ENCODE results near the gene GID8. TPM values are rescaled to one million over a fixed set of nuclear protein-coding genes. Genes with fewer than 3 reads are reported as not detected.

Gene GID8
- total and polyA plus RNA-seq, 2 of the 13 experiments (the other 11 are each of a cell fraction or from before 2014, with no cell fraction given), result 39.6 to 59.8 TPM

DNA sequence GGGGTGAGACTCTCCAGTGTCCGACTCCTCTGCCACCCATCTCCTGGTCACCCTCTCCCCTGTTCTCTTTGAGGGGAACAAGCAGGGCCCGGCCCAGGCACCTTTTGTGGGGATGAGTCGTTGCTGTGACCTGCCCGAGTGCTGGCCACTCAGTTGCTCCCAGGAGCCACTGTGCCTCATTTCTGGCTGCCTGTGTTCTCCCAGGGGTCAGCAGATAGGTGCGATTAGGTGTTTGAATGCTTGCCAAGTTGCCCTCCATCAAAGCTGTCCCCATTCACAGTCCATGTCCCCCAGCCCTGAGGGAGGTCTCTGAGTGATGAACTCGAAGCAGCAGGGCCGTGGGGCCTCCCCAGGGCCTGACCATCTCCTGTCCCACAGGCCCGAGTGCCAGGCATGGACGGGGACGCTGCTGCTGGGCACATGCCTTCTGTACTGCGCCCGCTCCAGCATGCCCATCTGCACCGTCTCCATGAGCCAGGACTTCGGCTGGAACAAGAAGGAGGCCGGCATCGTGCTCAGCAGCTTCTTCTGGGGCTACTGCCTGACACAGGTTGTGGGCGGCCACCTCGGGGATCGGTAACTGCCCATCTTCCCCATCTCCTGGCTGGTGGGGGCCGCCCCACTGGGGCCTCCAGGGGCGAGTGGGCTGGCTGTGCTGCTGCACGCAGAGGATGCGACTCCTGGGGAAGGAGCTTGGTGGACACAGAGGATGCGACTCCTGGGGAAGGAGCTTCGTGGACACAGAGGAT lies 18.6 kb downstream of the GID8 start (continued):
- TF ChIP-seq, protein P1, sequence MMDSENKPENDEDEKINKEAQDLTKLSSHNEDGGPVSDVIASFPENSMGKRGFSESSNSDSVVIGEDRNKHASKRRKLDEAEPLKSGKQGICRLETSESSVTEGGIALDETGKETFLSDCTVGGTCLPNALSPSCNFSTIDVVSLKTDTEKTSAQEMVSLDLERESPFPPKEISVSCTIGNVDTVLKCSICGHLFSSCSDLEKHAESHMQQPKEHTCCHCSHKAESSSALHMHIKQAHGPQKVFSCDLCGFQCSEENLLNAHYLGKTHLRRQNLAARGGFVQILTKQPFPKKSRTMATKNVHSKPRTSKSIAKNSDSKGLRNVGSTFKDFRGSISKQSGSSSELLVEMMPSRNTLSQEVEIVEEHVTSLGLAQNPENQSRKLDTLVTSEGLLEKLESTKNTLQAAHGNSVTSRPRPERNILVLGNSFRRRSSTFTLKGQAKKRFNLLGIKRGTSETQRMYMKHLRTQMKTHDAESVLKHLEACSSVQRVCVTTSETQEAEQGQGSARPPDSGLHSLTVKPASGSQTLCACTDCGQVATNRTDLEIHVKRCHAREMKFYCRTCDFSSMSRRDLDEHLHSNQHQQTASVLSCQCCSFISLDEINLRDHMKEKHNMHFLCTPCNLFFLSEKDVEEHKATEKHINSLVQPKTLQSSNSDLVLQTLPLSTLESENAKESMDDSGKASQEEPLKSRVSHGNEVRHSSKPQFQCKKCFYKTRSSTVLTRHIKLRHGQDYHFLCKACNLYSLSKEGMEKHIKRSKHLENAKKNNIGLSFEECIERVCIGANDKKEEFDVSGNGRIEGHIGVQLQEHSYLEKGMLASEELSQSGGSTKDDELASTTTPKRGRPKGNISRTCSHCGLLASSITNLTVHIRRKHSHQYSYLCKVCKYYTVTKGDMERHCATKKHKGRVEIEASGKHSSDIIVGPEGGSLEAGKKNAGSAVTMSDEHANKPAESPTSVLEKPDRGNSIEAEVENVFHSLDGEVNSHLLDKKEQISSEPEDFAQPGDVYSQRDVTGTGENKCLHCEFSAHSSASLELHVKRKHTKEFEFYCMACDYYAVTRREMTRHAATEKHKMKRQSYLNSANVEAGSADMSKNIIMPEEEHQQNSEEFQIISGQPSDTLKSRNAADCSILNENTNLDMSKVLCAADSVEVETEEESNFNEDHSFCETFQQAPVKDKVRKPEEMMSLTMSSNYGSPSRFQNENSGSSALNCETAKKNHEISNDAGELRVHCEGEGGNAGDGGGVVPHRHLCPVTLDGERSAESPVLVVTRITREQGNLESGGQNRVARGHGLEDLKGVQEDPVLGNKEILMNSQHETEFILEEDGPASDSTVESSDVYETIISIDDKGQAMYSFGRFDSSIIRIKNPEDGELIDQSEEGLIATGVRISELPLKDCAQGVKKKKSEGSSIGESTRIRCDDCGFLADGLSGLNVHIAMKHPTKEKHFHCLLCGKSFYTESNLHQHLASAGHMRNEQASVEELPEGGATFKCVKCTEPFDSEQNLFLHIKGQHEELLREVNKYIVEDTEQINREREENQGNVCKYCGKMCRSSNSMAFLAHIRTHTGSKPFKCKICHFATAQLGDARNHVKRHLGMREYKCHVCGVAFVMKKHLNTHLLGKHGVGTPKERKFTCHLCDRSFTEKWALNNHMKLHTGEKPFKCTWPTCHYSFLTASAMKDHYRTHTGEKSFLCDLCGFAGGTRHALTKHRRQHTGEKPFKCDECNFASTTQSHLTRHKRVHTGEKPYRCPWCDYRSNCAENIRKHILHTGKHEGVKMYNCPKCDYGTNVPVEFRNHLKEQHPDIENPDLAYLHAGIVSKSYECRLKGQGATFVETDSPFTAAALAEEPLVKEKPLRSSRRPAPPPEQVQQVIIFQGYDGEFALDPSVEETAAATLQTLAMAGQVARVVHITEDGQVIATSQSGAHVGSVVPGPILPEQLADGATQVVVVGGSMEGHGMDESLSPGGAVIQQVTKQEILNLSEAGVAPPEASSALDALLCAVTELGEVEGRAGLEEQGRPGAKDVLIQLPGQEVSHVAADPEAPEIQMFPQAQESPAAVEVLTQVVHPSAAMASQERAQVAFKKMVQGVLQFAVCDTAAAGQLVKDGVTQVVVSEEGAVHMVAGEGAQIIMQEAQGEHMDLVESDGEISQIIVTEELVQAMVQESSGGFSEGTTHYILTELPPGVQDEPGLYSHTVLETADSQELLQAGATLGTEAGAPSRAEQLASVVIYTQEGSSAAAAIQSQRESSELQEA (CRISPR knock-in tag; IDR thresholded peaks at IDR 0.05; ENCODE audit: not compliant biosample characterization), result peak; percentile 8
- TF ChIP-seq HNF4A (CRISPR knock-in tag; IDR thresholded peaks at IDR 0.05) (no peak), SMYD3 (CRISPR knock-in tag; IDR thresholded peaks at IDR 0.05) (no peak), NFIC (IDR thresholded peaks at IDR 0.05; ENCODE audit: low read length) (no peak), SP5 (CRISPR knock-in tag; IDR thresholded peaks at IDR 0.05; ENCODE audit: borderline replicate concordance, low read depth) (no peak), MEIS2 (CRISPR knock-in tag; IDR thresholded peaks at IDR 0.05) (no peak), HDAC2 (CRISPR knock-in tag; IDR thresholded peaks at IDR 0.05) (no peak), SETDB1 (CRISPR knock-in tag; IDR thresholded peaks at IDR 0.05; ENCODE audit: borderline replicate concordance) (0 out of 2 replicates have a peak, but pooled peaks have one; percentile 50), ZNF557 (CRISPR knock-in tag; IDR thresholded peaks at IDR 0.05) (no peak), AHR (CRISPR knock-in tag; IDR thresholded peaks at IDR 0.05) (no peak), SALL2 (CRISPR knock-in tag; IDR thresholded peaks at IDR 0.05) (no peak), FOXA1 (IDR thresholded peaks at IDR 0.05) (no peak), FOXA1 (CRISPR knock-in tag; IDR thresholded peaks at IDR 0.05) (no peak), ZNF496 (CRISPR knock-in tag; IDR thresholded peaks at IDR 0.05; ENCODE audit: insufficient replicate concordance) (no peak)
- TF ChIP-seq, protein P2, sequence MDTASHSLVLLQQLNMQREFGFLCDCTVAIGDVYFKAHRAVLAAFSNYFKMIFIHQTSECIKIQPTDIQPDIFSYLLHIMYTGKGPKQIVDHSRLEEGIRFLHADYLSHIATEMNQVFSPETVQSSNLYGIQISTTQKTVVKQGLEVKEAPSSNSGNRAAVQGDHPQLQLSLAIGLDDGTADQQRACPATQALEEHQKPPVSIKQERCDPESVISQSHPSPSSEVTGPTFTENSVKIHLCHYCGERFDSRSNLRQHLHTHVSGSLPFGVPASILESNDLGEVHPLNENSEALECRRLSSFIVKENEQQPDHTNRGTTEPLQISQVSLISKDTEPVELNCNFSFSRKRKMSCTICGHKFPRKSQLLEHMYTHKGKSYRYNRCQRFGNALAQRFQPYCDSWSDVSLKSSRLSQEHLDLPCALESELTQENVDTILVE (CRISPR knock-in tag; IDR thresholded peaks at IDR 0.05), result no peak
- TF ChIP-seq, protein P3, sequence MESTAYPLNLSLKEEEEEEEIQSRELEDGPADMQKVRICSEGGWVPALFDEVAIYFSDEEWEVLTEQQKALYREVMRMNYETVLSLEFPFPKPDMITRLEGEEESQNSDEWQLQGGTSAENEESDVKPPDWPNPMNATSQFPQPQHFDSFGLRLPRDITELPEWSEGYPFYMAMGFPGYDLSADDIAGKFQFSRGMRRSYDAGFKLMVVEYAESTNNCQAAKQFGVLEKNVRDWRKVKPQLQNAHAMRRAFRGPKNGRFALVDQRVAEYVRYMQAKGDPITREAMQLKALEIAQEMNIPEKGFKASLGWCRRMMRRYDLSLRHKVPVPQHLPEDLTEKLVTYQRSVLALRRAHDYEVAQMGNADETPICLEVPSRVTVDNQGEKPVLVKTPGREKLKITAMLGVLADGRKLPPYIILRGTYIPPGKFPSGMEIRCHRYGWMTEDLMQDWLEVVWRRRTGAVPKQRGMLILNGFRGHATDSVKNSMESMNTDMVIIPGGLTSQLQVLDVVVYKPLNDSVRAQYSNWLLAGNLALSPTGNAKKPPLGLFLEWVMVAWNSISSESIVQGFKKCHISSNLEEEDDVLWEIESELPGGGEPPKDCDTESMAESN (CRISPR knock-in tag; conservative IDR thresholded peaks at IDR 0.05), result no peak
- TF ChIP-seq, protein P4, sequence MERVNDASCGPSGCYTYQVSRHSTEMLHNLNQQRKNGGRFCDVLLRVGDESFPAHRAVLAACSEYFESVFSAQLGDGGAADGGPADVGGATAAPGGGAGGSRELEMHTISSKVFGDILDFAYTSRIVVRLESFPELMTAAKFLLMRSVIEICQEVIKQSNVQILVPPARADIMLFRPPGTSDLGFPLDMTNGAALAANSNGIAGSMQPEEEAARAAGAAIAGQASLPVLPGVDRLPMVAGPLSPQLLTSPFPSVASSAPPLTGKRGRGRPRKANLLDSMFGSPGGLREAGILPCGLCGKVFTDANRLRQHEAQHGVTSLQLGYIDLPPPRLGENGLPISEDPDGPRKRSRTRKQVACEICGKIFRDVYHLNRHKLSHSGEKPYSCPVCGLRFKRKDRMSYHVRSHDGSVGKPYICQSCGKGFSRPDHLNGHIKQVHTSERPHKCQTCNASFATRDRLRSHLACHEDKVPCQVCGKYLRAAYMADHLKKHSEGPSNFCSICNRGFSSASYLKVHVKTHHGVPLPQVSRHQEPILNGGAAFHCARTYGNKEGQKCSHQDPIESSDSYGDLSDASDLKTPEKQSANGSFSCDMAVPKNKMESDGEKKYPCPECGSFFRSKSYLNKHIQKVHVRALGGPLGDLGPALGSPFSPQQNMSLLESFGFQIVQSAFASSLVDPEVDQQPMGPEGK (CRISPR knock-in tag; IDR thresholded peaks at IDR 0.05), result no peak
